RWPE1 (cell line): ENCODE results near the gene CNTNAP2.

Experiments used
- CTCF ChIA-PET: fragments of 350-600 bp; sonication (Branson Sonifier 250); formaldehyde crosslinking; extraction: SDS; loops from one replicate; lab custom pipeline; 2021; lab: Yijun Ruan, JAX
- POLR2A ChIA-PET: fragments of 400-600 bp; formaldehyde crosslinking; extraction: SDS; loops from one replicate; lab custom pipeline; 2020; ENCODE audit warnings: antibody characterized with exemption; ENCODE audit not compliant: low non-redundant PET; lab: Yijun Ruan, JAX
- DNase-seq: peaks from one replicate; pipeline ENCODE4 v3.0.0; 2012; ENCODE audit warnings: low spot score
- H3K27ac ChIP-seq: fragments of 450-650 bp; 2 replicates; pipeline ENCODE4 v1.5.1; 2017
- TF ChIP-seq, protein P1 (sequence below): fragments of 450-650 bp; conservative IDR thresholded peaks from 2 replicates; pipeline ENCODE4 v1.5.1; 2017; ENCODE audit warnings: low read depth, mild to moderate bottlenecking

The CNTNAP2 gene

DNA sequence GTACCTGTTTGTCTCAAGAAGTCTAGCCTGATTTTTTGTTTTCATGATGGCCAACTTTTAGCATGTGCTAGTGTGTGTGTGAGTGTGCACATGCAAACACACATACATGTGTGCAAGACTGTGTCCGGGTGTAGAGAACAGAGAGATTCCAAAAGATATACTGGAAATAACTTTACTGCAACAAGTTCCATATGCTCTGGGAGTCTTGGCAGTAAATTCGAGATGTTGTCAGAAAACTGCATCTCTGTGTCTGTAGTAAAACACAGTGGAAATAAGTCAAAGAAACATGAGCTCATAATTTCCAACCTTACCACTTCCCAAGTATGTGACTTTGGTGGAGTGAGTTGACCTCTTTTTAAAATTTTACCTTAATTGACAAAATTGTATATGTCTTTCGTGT lies 1523.2 kb downstream of the CNTNAP2 start:
- ChIA-PET POLR2A (no interaction called here), CTCF (no interaction called here)
- no peak for DNase-seq
- TF ChIP-seq, protein P1, sequence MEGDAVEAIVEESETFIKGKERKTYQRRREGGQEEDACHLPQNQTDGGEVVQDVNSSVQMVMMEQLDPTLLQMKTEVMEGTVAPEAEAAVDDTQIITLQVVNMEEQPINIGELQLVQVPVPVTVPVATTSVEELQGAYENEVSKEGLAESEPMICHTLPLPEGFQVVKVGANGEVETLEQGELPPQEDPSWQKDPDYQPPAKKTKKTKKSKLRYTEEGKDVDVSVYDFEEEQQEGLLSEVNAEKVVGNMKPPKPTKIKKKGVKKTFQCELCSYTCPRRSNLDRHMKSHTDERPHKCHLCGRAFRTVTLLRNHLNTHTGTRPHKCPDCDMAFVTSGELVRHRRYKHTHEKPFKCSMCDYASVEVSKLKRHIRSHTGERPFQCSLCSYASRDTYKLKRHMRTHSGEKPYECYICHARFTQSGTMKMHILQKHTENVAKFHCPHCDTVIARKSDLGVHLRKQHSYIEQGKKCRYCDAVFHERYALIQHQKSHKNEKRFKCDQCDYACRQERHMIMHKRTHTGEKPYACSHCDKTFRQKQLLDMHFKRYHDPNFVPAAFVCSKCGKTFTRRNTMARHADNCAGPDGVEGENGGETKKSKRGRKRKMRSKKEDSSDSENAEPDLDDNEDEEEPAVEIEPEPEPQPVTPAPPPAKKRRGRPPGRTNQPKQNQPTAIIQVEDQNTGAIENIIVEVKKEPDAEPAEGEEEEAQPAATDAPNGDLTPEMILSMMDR: no peak
- no peak overlapping the region for H3K27ac ChIP-seq

DNA sequence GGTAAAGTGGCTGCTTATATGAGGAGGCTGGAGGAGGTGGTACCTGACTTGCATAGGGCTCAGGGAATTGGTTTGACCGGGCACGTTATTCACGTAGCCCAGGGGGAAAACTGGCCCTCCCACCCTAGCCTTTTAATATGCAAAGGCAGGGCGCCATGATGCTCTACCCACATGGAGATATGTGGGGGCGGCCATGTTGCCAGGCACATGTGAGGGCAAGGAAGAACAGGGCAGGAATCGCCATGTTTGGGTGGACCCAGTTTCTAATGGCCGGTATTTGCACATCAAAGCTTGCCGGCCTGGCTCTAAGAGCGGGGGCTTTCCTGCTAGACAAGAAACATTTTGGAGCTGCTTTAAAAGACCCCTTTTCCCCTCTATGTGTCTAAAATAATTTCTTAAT lies 1524.2 kb downstream of the CNTNAP2 start:
- ChIA-PET POLR2A (no interaction called here), CTCF (no interaction called here)
- DNase-seq: no peak
- TF ChIP-seq, protein P1: no peak
- H3K27ac ChIP-seq: no peak overlapping the region

GRCh38 chr7:147646568-147646967 lies 1530.0 kb downstream of the CNTNAP2 start:
- TF ChIP-seq, protein P1: no peak
- ChIA-PET CTCF (no interaction called here), POLR2A (no interaction called here)
- no peak overlapping the region for H3K27ac ChIP-seq
- DNase-seq: no peak

- CTCF ChIA-PET: no interaction called here
- H3K27ac ChIP-seq: no peak overlapping the region
Measured at GRCh38 chr7:147650991-147651390, 1534.4 kb downstream of the CNTNAP2 start.

DNA sequence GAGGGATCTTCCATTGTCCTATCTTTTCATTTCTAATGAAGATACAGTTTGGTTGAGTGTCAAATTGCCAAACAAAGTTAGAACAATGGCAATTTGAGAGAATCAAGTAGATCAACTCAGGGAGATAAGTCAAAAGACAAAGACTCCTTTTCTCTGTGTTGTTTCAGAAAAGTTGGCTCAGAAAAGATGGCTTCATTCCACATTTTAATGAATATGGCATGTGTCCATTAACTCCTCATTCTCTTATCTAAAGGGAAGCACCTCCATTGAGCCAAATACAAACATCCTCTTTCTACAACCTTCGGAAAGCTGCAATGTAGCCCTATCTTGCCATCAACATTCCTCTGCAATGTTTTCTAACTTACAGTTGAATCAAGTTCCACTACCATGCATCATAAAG lies 1535.0 kb downstream of the CNTNAP2 start:
- CTCF ChIA-PET: no interaction called here
- no peak for DNase-seq
- TF ChIP-seq, protein P1: no peak
- POLR2A ChIA-PET: no interaction called here
- no peak overlapping the region for H3K27ac ChIP-seq

More at GRCh38 chr7:147650991-147651390, 1534.4 kb downstream of the CNTNAP2 start:
- TF ChIP-seq, protein P1: no peak
- POLR2A ChIA-PET: no interaction called here
- DNase-seq: no peak

- no peak for DNase-seq
- no peak overlapping the region for H3K27ac ChIP-seq
- ChIA-PET CTCF (no interaction called here), POLR2A (no interaction called here)
- TF ChIP-seq, protein P1: no peak
Measured at GRCh38 chr7:147653456-147653855, 1536.9 kb downstream of the CNTNAP2 start.
